Measurements from ENCODE around the gene CD24.
"Not testable (repeated sequence)": the region's sequence is repeated elsewhere in the genome, so short reads cannot be mapped to it uniquely, and the experiment has no call there.

The CD24 gene, protein sequence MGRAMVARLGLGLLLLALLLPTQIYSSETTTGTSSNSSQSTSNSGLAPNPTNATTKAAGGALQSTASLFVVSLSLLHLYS

DNA sequence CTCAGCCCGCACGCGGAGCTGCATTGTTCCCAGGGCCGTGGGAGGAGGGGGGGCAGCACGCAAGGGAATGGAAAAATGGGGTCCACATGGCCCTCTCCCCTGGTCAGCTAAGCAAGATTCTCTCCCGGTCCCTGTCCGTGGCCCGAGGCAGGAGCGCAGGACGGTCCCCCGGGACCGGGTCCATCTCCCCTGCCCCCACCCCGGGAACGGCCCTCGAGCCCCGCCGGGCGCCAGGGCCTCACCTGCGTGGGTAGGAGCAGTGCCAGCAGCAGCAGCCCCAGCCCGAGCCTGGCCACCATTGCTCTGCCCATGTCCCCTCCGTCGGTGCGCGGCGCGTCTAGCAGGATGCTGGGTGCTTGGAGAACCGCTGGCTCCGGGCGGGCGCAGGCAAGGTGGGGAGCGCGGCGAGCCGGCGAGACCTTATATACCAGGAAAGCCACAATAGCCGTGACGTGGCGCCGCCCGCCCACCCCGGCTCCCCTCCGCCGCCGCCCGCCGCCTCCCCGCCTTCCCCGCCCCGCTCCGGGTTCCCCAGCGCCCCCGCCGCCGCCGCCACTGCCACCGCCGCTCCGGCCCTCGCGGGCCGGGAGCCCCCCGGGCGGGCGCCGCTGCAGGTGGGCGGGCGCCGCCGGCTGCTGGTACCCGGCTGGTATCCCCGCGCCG lies at the start of gene CD24:
Gene CD24 (minus strand): TSS at position 394 of the 663 bp plus-strand sequence. CDS start 83 bp downstream, at position 311.
- ChIA-PET POLR2A (no interaction called here), CTCF (no interaction called here)
- H3K4me3 ChIP-seq (ENCODE audit: low read depth, low read length) = peak within 1 kb of the TSS; percentile 42
- DNase-seq (ENCODE audit: low read depth, low spot score) = no peak
- TF ChIP-seq, protein P1, sequence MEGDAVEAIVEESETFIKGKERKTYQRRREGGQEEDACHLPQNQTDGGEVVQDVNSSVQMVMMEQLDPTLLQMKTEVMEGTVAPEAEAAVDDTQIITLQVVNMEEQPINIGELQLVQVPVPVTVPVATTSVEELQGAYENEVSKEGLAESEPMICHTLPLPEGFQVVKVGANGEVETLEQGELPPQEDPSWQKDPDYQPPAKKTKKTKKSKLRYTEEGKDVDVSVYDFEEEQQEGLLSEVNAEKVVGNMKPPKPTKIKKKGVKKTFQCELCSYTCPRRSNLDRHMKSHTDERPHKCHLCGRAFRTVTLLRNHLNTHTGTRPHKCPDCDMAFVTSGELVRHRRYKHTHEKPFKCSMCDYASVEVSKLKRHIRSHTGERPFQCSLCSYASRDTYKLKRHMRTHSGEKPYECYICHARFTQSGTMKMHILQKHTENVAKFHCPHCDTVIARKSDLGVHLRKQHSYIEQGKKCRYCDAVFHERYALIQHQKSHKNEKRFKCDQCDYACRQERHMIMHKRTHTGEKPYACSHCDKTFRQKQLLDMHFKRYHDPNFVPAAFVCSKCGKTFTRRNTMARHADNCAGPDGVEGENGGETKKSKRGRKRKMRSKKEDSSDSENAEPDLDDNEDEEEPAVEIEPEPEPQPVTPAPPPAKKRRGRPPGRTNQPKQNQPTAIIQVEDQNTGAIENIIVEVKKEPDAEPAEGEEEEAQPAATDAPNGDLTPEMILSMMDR (IDR thresholded peaks at IDR 0.05; ENCODE audit: insufficient read depth, low read length, missing control alignments) = no peak

GRCh38 chr6:107021446-107022185 lies 47.1 kb upstream of the CD24 start:
- no peak for DNase-seq (ENCODE audit: low read depth, low spot score)
- TF ChIP-seq, protein P1 (IDR thresholded peaks at IDR 0.05; ENCODE audit: insufficient read depth, low read length, missing control alignments) = no peak
- POLR2A ChIA-PET = no interaction called here
- CTCF ChIA-PET = no interaction called here
- H3K4me3 ChIP-seq (ENCODE audit: low read depth, low read length) = no peak overlapping the region

DNA sequence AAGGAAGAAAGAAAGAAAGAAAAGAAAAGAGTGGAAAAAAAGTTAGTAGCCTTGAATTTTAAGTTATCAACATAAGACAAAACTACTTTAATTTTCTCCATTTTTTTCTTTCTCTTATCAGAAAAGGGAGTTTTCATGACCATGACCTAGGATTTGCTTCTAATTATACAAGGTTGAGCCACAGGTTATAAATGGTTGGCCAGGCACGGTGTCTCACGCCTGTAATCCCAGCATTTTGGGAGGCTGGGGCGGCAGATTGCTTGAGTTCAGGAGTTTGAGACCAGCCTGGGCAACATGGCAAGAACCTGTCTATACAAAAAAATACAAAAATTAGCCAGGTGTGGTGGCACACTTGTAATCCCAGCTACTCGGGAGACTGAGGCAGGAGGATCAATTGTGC lies 45.7 kb upstream of the CD24 start:
- DNase-seq (ENCODE audit: low read depth, low spot score) = no peak
- no peak overlapping the region for H3K4me3 ChIP-seq (ENCODE audit: low read depth, low read length)
- ChIA-PET CTCF (no interaction called here), POLR2A (no interaction called here)
- TF ChIP-seq, protein P1 (IDR thresholded peaks at IDR 0.05; ENCODE audit: insufficient read depth, low read length, missing control alignments) = no peak

- DNase-seq (ENCODE audit: low read depth, low spot score); POLR2A ChIA-PET; H3K4me3 ChIP-seq (ENCODE audit: low read depth, low read length); CTCF ChIA-PET: not testable (repeated sequence)
Observed at GRCh38 chr6:107019628-107020027, 45.1 kb upstream of the CD24 start.

DNA sequence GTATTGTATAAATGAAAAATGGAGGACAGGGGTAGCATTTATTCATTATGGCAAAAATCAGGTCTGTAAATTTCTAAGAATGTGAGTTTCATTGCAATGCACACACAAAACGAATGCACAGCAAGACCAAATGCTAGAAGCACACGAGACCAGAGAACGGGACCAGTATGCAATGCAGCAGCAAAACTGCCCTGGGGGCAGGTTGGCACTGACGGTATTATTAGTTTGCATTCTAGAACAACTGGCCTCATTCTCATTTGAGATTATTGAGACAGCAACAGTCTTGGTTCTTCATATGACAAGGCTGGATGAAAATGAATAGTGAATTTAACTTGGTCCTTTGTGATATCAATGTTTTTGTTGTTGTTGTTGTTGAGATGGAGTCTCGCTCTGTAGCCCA lies 44.5 kb upstream of the CD24 start:
- DNase-seq (ENCODE audit: low read depth, low spot score) = no peak

DNA sequence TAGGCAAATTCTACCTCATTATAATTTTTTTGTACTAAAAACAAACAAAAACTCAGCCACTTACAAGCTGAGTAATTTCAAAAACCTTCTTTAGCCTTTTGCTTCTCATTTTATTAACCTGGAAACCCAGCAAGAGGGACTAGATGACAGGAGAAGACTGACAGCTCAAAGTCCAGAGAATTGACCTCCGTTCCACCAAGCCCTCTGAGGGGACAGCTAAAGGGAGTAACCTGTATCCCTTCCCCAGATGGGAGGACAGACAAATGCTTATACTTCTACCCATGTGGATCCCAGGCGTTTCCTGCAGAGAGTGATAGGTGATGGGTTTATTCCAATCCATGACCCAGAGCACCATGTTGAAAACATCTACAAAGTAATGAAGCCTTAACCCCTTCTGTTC lies 35.0 kb upstream of the CD24 start:
- ChIA-PET POLR2A (no interaction called here), CTCF (interaction anchor here (1.0 to 4.8 kb wide), 3 partner anchors 12 to 30 kb away, joined by 3 to 25 read pairs (median 3); partner anchors contain the start of gene MTRES1)

More for the DNA sequence above, 44.5 kb upstream of the CD24 start:
- ChIA-PET CTCF (no interaction called here), POLR2A (no interaction called here)
- H3K4me3 ChIP-seq (ENCODE audit: low read depth, low read length) = no peak overlapping the region
- TF ChIP-seq, protein P1 (IDR thresholded peaks at IDR 0.05; ENCODE audit: insufficient read depth, low read length, missing control alignments) = no peak

More for the DNA sequence above, 35.0 kb upstream of the CD24 start:
- TF ChIP-seq, protein P1 (IDR thresholded peaks at IDR 0.05; ENCODE audit: insufficient read depth, low read length, missing control alignments) = no peak
- no peak overlapping the region for H3K4me3 ChIP-seq (ENCODE audit: low read depth, low read length)
- no peak for DNase-seq (ENCODE audit: low read depth, low spot score)

All from AG04449 (cell line).